ENCODE data around the gene MBNL3.

Gene MBNL3

GRCh38 chrX:132394591-132394990 lies 94.2 kb downstream of the MBNL3 start:
- DNase-seq = no peak
- H3K4me3 ChIP-seq (ENCODE audit: low read depth, low read length) = no peak overlapping the region
- no peak overlapping the region for H3K27ac ChIP-seq
- H3K27me3 ChIP-seq (replicated peaks) = no peaks in the 10 kb centered on the region
- no peaks in the 10 kb centered on the region for H3K36me3 ChIP-seq (replicated peaks)
- in situ Hi-C loops (cut with HindIII; ENCODE audit: low pct_ligation_motif_present, low sequenced_read_pairs) = no loop called here
- no peak for TF ChIP-seq CTCF (IDR thresholded peaks at IDR 0.05; ENCODE audit: low read depth, low read length, missing control alignments)

GRCh38 chrX:132393992-132394391 lies 94.8 kb downstream of the MBNL3 start:
- Histone ChIP-seq H3K27ac (no peak overlapping the region), H3K36me3 (replicated peaks) (no peaks in the 10 kb centered on the region), H3K27me3 (replicated peaks) (no peaks in the 10 kb centered on the region), H3K4me3 (ENCODE audit: low read depth, low read length) (no peak overlapping the region)
- in situ Hi-C loops (cut with HindIII; ENCODE audit: low pct_ligation_motif_present, low sequenced_read_pairs) = no loop called here
- TF ChIP-seq CTCF (IDR thresholded peaks at IDR 0.05; ENCODE audit: low read depth, low read length, missing control alignments) = no peak
- no peak for DNase-seq

- DNase-seq = no peak
- no peak for TF ChIP-seq CTCF (IDR thresholded peaks at IDR 0.05; ENCODE audit: low read depth, low read length, missing control alignments)
- no peaks in the 10 kb centered on the region for H3K36me3 ChIP-seq (replicated peaks)
- no peaks in the 10 kb centered on the region for H3K27me3 ChIP-seq (replicated peaks)
- no peak overlapping the region for H3K4me3 ChIP-seq (ENCODE audit: low read depth, low read length)
- H3K27ac ChIP-seq = no peak overlapping the region
- in situ Hi-C loops (cut with HindIII; ENCODE audit: low pct_ligation_motif_present, low sequenced_read_pairs) = no loop called here
Measured at GRCh38 chrX:132393485-132393884, 95.4 kb downstream of the MBNL3 start.

- Histone ChIP-seq H3K27me3 (replicated peaks) (no peaks in the 10 kb centered on the region), H3K27ac (no peak overlapping the region), H3K4me3 (ENCODE audit: low read depth, low read length) (no peak overlapping the region), H3K36me3 (replicated peaks) (no peaks in the 10 kb centered on the region)
- in situ Hi-C loops (cut with HindIII; ENCODE audit: low pct_ligation_motif_present, low sequenced_read_pairs) = no loop called here
- no peak for TF ChIP-seq CTCF (IDR thresholded peaks at IDR 0.05; ENCODE audit: low read depth, low read length, missing control alignments)
- no peak for DNase-seq
Measured at GRCh38 chrX:132393085-132393484, 95.8 kb downstream of the MBNL3 start.

GRCh38 chrX:132390792-132391191 lies 98.0 kb downstream of the MBNL3 start:
- H3K27me3 ChIP-seq (replicated peaks) = no peaks in the 10 kb centered on the region

More at GRCh38 chrX:132390792-132391191, 98.0 kb downstream of the MBNL3 start:
- no peak overlapping the region for H3K4me3 ChIP-seq (ENCODE audit: low read depth, low read length)
- no peak for DNase-seq
- no peak for TF ChIP-seq CTCF (IDR thresholded peaks at IDR 0.05; ENCODE audit: low read depth, low read length, missing control alignments)
- in situ Hi-C loops (cut with HindIII; ENCODE audit: low pct_ligation_motif_present, low sequenced_read_pairs) = no loop called here
- H3K36me3 ChIP-seq (replicated peaks) = no peaks in the 10 kb centered on the region
- H3K27ac ChIP-seq = no peak overlapping the region

Data from brain microvascular endothelial cell (primary cell).